Measurements from ENCODE around the gene SLC37A1. TPM values are rescaled to one million over a fixed set of nuclear protein-coding genes. Genes with fewer than 3 reads are reported as not detected.

Gene SLC37A1
- total and polyA plus RNA-seq, 9 of the 15 experiments (the other 6 are each of a cell fraction or from before 2014, with no cell fraction given), result 0.06 to 3.4 (median 0.40) TPM

DNA sequence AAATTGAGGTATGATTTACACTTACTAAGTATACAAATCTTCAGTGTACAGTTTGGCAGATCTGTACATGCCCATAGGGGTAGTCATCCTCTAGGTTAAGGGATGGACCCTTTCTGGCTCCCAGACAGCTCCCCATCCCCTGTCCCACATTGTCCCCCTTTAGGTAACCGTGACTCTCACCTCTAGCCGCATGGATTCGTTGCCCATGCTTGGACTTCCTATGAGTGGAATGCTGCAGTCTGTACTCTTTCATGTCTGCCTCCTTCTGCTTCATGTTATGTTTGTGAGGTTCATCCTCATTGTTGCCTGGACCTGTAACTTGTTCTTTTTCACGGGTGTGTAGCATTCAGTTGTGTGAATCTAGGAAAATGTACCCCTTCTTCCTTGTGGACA, 20.3 kb downstream of the SLC37A1 start:
- DNase-seq (ENCODE audit: extremely low read depth in 1 of 4, low spot score in 3 of 4) (no peak), FAIRE-seq (no peak), ATAC-seq (no peak)
- Histone ChIP-seq H3K9me3 (replicated peaks; ENCODE audit: control insufficient read depth, insufficient read depth, low read depth, low read length) (no peaks in the 10 kb centered on the region), H4K20me1 (replicated peaks; ENCODE audit: control insufficient read depth, insufficient read depth, low read length) (peaks cover 12% of the 10 kb centered on the region), H3K9me1 (ENCODE audit: control insufficient read depth, insufficient read depth, low read length) (no peaks in the 10 kb centered on the region), H3K4me2 (ENCODE audit: insufficient read depth, low read length) (no peak overlapping the region), H3K79me2 (ENCODE audit: control insufficient read depth, insufficient read depth, low read length) (no peaks in the 10 kb centered on the region), H3K36me3 (ENCODE audit: control insufficient read depth, insufficient read depth, low read length) (no peaks in the 10 kb centered on the region), H2AFZ (ENCODE audit: low read depth, low read length) (no peak overlapping the region), H3K27ac (ENCODE audit: extremely low read depth, low read depth, low read length) (no peak overlapping the region), H3K27me3 (ENCODE audit: control insufficient read depth in 2 of 2, insufficient read depth in 2 of 2, low read length in 2 of 2) (peaks cover 64 to 89% of the 10 kb centered on the region in 2 experiments), H3K4me3 (no peak overlapping the region), H3K4me1 (replicated peaks in 1 of 2; ENCODE audit: control insufficient read depth in 2 of 2, insufficient read depth in 2 of 2, low read length in 2 of 2) (peaks cover 0 to 8% of the 10 kb centered on the region in 2 experiments; a peak in 3 of 5 replicates), H3K9ac (ENCODE audit: insufficient read depth in 1 of 2, low read depth in 2 of 2, low read length in 2 of 2) (no peak overlapping the region)
- WGBS (ENCODE audit: insufficient coverage, low coverage, missing lambda C conversion rate), result 1% methylated on average over 4 of the region's 4 CpGs
- no TSS peak for BruUV-seq (replicated peaks)
- in situ Hi-C loops (cut with MboI) (no loop called here), intact Hi-C loops (cut with micrococcal nuclease) (loop anchor here (10.0 kb wide), 2 partner anchors 169 to 379 kb away; partner anchors contain the start of gene TFF1)
- CTCF ChIA-PET (ENCODE audit: low intra/inter-chr PET ratio), result no interaction called here
- POLR2A ChIA-PET, result interaction anchor here (3.5 kb wide), 1 partner anchor 11 kb away, joined by 14 read pairs; no protein-coding TSS in a partner anchor
- TF ChIP-seq ZC3H4 (CRISPR knock-in tag; IDR thresholded peaks at IDR 0.05; ENCODE audit: borderline replicate concordance), result no peak
- TF ChIP-seq, protein P1, sequence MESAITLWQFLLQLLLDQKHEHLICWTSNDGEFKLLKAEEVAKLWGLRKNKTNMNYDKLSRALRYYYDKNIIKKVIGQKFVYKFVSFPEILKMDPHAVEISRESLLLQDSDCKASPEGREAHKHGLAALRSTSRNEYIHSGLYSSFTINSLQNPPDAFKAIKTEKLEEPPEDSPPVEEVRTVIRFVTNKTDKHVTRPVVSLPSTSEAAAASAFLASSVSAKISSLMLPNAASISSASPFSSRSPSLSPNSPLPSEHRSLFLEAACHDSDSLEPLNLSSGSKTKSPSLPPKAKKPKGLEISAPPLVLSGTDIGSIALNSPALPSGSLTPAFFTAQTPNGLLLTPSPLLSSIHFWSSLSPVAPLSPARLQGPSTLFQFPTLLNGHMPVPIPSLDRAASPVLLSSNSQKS (CRISPR knock-in tag; IDR thresholded peaks at IDR 0.05), result no peak

Measured in K562 (cell line).